ENCODE results near the gene SSX4.
"Not testable (repeated sequence)": the region's sequence is repeated elsewhere in the genome, so short reads cannot be mapped to it uniquely, and the experiment has no call there.

Gene SSX4, protein sequence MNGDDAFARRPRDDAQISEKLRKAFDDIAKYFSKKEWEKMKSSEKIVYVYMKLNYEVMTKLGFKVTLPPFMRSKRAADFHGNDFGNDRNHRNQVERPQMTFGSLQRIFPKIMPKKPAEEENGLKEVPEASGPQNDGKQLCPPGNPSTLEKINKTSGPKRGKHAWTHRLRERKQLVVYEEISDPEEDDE

GRCh38 chrX:48383239-48383638 is at the start of gene SSX4:
Gene SSX4, plus strand, starts transcription at chrX:48383539. Its CDS starts 515 bp downstream, at chrX:48384054.
- not testable (repeated sequence) for DNase-seq

GRCh38 chrX:48346059-48346458 is 37.3 kb upstream of the SSX4 start:
- DNase-seq: not testable (repeated sequence)

GRCh38 chrX:48356315-48357094 is 26.8 kb upstream of the SSX4 start, which contains the start of gene SSX3:
Gene SSX3, minus strand, starts transcription at chrX:48356703. Its CDS starts 1,454 bp downstream, at chrX:48355249.
- not testable (repeated sequence) for DNase-seq

DNA sequence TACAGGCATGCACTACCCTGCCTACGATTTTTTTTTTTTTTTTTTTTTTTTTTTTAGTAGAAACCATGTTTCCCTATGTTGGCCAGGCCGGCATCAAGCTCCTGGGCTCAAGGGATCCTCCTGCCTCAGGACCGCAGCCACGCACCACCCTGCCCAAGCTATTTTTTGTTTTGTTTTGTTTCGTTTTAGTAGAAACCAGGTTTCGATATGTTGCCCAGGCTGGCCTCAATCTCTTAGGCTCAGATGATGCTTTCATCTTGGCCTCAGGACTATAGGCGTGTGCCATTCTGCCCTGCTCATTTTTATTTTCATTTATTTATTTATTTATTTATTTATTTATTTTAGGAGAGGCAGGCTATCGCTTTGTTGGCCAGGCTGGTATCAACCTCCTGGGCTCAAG is 25.7 kb upstream of the SSX4 start:
- no peak for DNase-seq

- not testable (repeated sequence) for DNase-seq
These were observed 24.1 kb upstream of the SSX4 start for GRCh38 chrX:48359281-48359680.

DNA sequence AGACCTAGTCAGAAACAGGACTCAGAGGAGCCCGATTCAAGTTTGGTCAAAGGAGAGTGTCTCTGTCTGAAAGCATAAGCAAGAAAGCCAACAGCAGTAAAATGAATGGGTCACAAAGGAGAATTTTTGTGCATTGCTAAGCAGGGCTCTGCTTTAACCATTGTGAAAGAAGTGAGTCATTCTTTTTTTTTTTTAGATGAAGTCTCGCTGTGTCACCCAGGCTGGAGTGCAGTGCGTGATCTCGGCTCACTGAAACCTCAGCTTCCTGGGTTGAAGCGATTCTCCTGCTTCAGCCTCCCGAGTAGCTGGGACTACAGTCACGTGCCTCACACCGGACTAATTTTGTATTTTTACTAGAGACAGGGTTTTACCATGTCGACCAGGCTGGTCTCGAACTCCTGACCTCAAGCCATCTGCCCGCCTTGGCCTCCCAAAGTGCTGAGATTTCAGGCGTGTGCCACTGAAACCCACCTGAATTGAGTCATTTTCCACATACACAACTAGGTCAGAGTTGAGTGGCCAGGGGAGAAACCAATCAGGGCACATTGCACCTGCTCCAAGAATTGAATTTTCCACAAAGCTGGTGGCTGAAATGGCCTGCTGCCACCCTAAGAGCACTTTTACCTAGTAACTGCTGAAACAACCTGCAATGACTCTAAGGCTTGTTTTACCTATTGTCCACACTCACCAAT is 15.5 kb upstream of the SSX4 start:
- not testable (repeated sequence) for DNase-seq

- not testable (repeated sequence) for DNase-seq
These were observed 12.9 kb upstream of the SSX4 start for GRCh38 chrX:48370408-48370807.

DNA sequence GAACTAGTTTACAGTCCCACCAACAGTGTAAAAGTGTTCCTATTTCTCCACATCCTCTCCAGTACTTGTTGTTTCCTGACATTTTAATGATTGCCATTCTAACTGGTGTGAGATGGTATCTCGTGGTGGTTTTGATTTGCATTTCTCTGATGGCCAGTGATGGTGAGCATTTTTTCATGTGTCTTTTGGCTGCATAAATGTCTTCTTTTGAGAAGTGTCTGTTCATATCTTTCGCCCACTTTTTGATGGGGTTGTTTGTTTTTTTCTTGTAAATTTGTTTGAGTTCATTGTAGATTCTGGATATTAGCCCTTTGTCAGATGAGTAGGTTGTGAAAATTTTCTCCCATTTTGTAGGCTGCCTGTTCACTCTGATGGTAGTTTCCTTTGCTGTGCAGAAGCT is 13.6 kb downstream of the SSX4 start:
- not testable (repeated sequence) for DNase-seq

- not testable (repeated sequence) for DNase-seq
These were observed 14.5 kb downstream of the SSX4 start for GRCh38 chrX:48397825-48398224.

GRCh38 chrX:48411860-48412259 is 28.5 kb downstream of the SSX4 start, which contains the start of gene SSX4B:
Gene SSX4B, minus strand, starts transcription at chrX:48411960. Its CDS starts 588 bp downstream, at chrX:48411372.
- DNase-seq: not testable (repeated sequence)

- DNase-seq: not testable (repeated sequence)
These were observed 43.8 kb downstream of the SSX4 start for GRCh38 chrX:48427027-48427716.

DNA sequence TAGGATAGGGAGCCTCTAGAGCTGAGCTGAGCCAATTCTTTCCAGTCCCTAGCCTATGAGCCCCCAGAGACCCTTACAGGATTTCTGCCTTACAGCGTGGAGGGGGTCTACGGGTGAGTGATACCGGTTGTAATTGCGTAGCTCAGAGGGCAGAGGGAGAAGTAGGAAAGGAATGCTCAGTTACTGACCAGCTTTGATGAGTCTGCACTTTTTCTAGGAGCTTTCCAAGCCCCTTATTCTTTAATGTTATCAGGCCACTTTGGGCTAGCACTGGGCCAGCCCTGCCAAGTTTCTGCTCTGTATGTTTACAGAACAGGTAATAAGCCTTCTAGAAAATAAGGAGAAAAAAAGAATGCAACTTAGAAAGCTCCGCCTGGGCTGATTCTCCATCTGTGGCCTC is 46.3 kb downstream of the SSX4 start:
- DNase-seq: not testable (repeated sequence)

DNA sequence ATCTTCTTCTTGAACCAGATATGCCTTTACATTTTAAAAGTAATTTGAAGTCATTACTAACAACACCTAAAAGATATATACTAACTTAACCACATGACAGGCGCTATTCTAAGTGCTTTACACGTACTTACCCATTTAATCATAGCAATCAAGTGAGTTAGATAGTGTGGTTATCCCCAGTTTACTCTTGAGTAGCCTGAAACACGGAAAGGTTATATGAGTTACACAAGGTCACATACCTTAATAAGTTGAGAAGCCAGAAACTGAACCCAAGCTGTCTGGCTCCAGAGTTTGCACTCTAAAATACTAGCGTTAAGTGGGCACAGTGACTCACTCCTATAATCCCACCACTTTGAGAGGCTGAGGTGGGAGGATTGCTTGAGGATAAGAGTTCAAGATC is 46.8 kb downstream of the SSX4 start:
- not testable (repeated sequence) for DNase-seq

- DNase-seq: not testable (repeated sequence)
These were observed 50.4 kb downstream of the SSX4 start for GRCh38 chrX:48433713-48434112.
